Thyroid gland (tissue), 4 donors: ENCODE measurements around the gene IL1R1. TPM values are rescaled to one million over a fixed set of nuclear protein-coding genes. Genes with fewer than 3 reads are reported as not detected.

Experiments
- DNase-seq, 2 donors: peaks; one replicate each; pipeline ENCODE4 v3.0.0-alpha.2; 2019
- H3K27ac ChIP-seq, 3 donors: fragments of 200-600 bp; sonication (generic); 1 replicate in 2 of 3; 2 replicates in 1 of 3; pipeline ENCODE4 v1.5.1; 2016 to 2019; ENCODE audit warnings: mild to moderate bottlenecking in 1 of 3, moderate library complexity in 1 of 3
- H3K27me3 ChIP-seq: fragments of 200-600 bp; sonication (generic); one replicate; pipeline ENCODE4 v1.5.1; 2019
- H3K36me3 ChIP-seq, 2 donors: fragments of 200-600 bp; sonication (generic); one replicate each; pipeline ENCODE4 v1.5.1; 2016 to 2019
- H3K4me1 ChIP-seq, 2 donors: fragments of 200-600 bp; sonication (generic); one replicate each; pipeline ENCODE4 v1.5.1; 2017 to 2019
- H3K4me3 ChIP-seq, 3 donors: fragments of 200-600 bp; sonication (generic); replicated peaks in 1 of 3; 1 replicate in 2 of 3; 2 replicates in 1 of 3; pipeline ENCODE4 v1.5.1; 2016; ENCODE audit warnings: mild to moderate bottlenecking in 1 of 3
- H3K9me3 ChIP-seq: fragments of 200-600 bp; sonication (generic); one replicate; pipeline ENCODE4 v1.5.1; 2017
- CTCF ChIP-seq, 6 experiments: fragments of 200-600 bp in 3 of 6; fragments of 450-650 bp in 3 of 6; sonication (generic) in 3 of 6; IDR thresholded peaks; one replicate each; pipeline ENCODE4 v1.5.1; 2016 to 2019; ENCODE audit warnings: antibody characterized with exemption in 6 of 6, mild to moderate bottlenecking in 2 of 6, inconsistent platforms in 1 of 6, moderate library complexity in 1 of 6
- POLR2A ChIP-seq, 2 donors: fragments of 450-650 bp; IDR thresholded peaks; one replicate each; pipeline ENCODE4 v1.6.1; 2017; ENCODE audit warnings: antibody characterized with exemption in 2 of 2, mild to moderate bottlenecking in 2 of 2, moderate library complexity in 1 of 2
- WGBS, 2 donors: methylation state at CpG; one replicate each; pipeline ENCODE4 v1.1.5; 2017; 5-methylcytosine and 5-hydroxymethylcytosine counted together
- intact Hi-C: fragments of 100-400 bp; cut with DNase I; formaldehyde crosslinking; loops from one replicate; pipeline ENCODE4 v1.15.1; 2023
- total RNA-seq, 4 donors: library from RNA; depleted of rRNA; stranded (reverse); fragments of >200 nt; gene quantifications; one replicate each; pipeline ENCODE4 v1.2.3, GENCODE V29; 2016

Gene IL1R1
- total RNA-seq, 4 donors from 2014 or later: 57.6 to 220 (median 103) TPM

DNA sequence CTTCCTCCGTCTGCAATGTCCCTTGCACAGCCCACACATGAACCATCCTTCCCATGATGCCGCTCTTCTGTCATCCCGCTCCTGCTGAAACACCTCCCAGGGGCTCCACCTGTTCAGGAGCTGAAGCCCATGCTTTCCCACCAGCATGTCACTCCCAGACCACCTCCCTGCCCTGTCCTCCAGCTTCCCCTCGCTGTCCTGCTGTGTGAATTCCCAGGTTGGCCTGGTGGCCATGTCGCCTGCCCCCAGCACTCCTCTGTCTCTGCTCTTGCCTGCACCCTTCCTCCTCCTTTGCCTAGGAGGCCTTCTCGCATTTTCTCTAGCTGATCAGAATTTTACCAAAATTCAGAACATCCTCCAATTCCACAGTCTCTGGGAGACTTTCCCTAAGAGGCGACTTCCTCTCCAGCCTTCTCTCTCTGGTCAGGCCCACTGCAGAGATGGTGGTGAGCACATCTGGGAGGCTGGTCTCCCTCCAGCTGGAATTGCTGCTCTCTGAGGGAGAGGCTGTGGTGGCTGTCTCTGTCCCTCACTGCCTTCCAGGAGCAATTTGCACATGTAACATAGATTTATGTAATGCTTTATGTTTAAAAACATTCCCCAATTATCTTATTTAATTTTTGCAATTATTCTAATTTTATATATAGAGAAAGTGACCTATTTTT lies 35.4 kb downstream of the IL1R1 start:
- Histone ChIP-seq H3K4me3 (no peak overlapping the region), H3K27me3 (no peaks in the 10 kb centered on the region), H3K4me1 (peaks cover 0 to 4% of the 10 kb centered on the region in 2 donors), H3K9me3 (no peaks in the 10 kb centered on the region), H3K27ac (no peak overlapping the region), H3K36me3 (peaks cover 34 to 39% of the 10 kb centered on the region in 2 donors)
- 89 to 90% methylated on average over 7 of the region's 7 CpGs for WGBS, 2 donors
- DNase-seq: no peak
- no peak for TF ChIP-seq POLR2A (IDR thresholded peaks at IDR 0.05)
- no peak for TF ChIP-seq CTCF (IDR thresholded peaks at IDR 0.05)
- intact Hi-C loops: no loop called here

- Histone ChIP-seq H3K9me3 (no peaks in the 10 kb centered on the region), H3K27ac (no peak overlapping the region), H3K36me3 (peaks cover 27 to 30% of the 10 kb centered on the region in 2 donors), H3K4me3 (no peak overlapping the region), H3K4me1 (peaks cover 0 to 4% of the 10 kb centered on the region in 2 donors), H3K27me3 (no peaks in the 10 kb centered on the region)
- 81 to 85% methylated on average over 3 of the region's 3 CpGs for WGBS, 2 donors
- DNase-seq: no peak
- TF ChIP-seq CTCF (IDR thresholded peaks at IDR 0.05) (no peak), POLR2A (IDR thresholded peaks at IDR 0.05) (no peak)
- intact Hi-C loops: no loop called here
These were observed 36.5 kb downstream of the IL1R1 start for GRCh38 chr2:102179061-102179460.

GRCh38 chr2:102179788-102180686 lies 37.5 kb downstream of the IL1R1 start:
- WGBS, 2 donors: 97 to 99% methylated on average over 2 of the region's 2 CpGs
- no peaks in the 10 kb centered on the region for H3K9me3 ChIP-seq
- no peak for TF ChIP-seq POLR2A (IDR thresholded peaks at IDR 0.05)
- no peak for TF ChIP-seq CTCF (IDR thresholded peaks at IDR 0.05)
- H3K36me3 ChIP-seq: peaks cover 27 to 29% of the 10 kb centered on the region in 2 donors
- intact Hi-C loops: loop anchor here (10.0 kb wide), 1 partner anchor 65 kb away; no protein-coding TSS in a partner anchor
- H3K27me3 ChIP-seq: no peaks in the 10 kb centered on the region
- no peak overlapping the region for H3K27ac ChIP-seq
- peaks cover 0 to 4% of the 10 kb centered on the region in 2 donors for H3K4me1 ChIP-seq
- no peak overlapping the region for H3K4me3 ChIP-seq
- no peak for DNase-seq

DNA sequence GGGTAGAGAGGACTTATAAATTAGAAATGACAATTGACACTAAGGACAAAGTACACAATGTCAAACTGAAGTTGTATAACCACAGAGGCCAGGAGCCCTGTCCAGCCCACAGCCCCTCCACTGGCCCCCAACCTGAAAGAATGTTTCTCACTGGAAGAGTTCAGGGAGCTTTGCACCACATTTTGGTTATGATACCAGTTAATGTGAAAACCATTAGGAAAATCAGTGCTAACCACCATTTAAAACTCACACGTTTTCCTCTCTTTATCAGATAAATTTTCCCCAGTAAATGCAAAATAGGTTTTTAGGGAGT lies 38.1 kb downstream of the IL1R1 start:
- Histone ChIP-seq H3K4me1 (peaks cover 0 to 4% of the 10 kb centered on the region in 2 donors), H3K4me3 (no peak overlapping the region), H3K27ac (no peak overlapping the region), H3K27me3 (no peaks in the 10 kb centered on the region), H3K9me3 (no peaks in the 10 kb centered on the region), H3K36me3 (peaks cover 22 to 25% of the 10 kb centered on the region in 2 donors)
- TF ChIP-seq POLR2A (IDR thresholded peaks at IDR 0.05) (no peak), CTCF (IDR thresholded peaks at IDR 0.05) (no peak)
- WGBS, 2 donors: 70 to 92% methylated on average over 1 of the region's 1 CpG
- DNase-seq: no peak
- intact Hi-C loops: loop anchor here (10.0 kb wide), 1 partner anchor 64 kb away; no protein-coding TSS in a partner anchor

DNA sequence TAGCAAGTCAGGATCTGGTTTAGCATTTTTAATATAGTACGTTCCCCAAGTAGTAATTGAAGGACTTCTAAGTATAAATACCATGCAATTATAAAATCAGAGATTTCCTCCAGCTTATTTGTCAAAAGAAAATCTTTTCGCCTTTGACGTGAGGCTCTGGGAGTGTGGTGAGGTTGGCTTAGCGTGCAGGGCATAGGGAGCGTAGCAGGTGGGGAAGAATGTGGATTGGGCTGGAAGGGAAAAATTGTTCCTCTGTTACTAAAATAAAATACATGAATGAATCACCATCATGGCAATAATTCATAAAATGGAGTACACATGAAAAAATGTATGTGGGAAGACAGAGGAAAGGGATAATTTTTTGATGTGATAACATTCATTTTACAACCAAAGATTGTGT lies 38.8 kb downstream of the IL1R1 start:
- TF ChIP-seq CTCF (IDR thresholded peaks at IDR 0.05): no peak
- no peak for TF ChIP-seq POLR2A (IDR thresholded peaks at IDR 0.05)
- no peak overlapping the region for H3K4me3 ChIP-seq
- no peak for DNase-seq
- H3K27me3 ChIP-seq: no peaks in the 10 kb centered on the region
- no peak overlapping the region for H3K27ac ChIP-seq
- intact Hi-C loops: loop anchor here (10.0 kb wide), 1 partner anchor 63 kb away; no protein-coding TSS in a partner anchor
- peaks cover 15 to 18% of the 10 kb centered on the region in 2 donors for H3K36me3 ChIP-seq
- H3K9me3 ChIP-seq: no peaks in the 10 kb centered on the region
- H3K4me1 ChIP-seq: peaks cover 3 to 4% of the 10 kb centered on the region in 2 donors
- WGBS, 2 donors: 94% methylated on average over 5 of the region's 5 CpGs
